Neural cell (in vitro differentiated cells): Measurements from ENCODE around the gene BMPR1A. TPM values are rescaled to one million over a fixed set of nuclear protein-coding genes. Genes with fewer than 3 reads are reported as not detected.

Experiments used
- H2AFZ ChIP-seq: fragments of 200-600, 300-800 bp; sonication (generic), shearing (Covaris generic); 2 replicates; pipeline ENCODE4 v1.6.0; 2014; ENCODE audit warnings: low read depth, mild to moderate bottlenecking, antibody characterized with exemption, low read length, moderate library complexity
- H3F3A ChIP-seq: fragments of 200-600 bp; shearing (Covaris generic); 2 replicates; pipeline ENCODE4 v1.6.1; 2016; ENCODE audit warnings: mild to moderate bottlenecking, moderate library complexity, mixed read lengths, antibody characterized with exemption, low read length; ENCODE audit not compliant: insufficient read depth, poor library complexity, severe bottlenecking
- H3K27ac ChIP-seq: fragments of 200-600, 300-800 bp; sonication (generic), shearing (Covaris generic); 2 replicates; pipeline ENCODE4 v1.5.1; 2014; ENCODE audit warnings: mild to moderate bottlenecking, low read length, moderate library complexity
- H3K27me3 ChIP-seq: fragments of 300-800, 200-600 bp; sonication (generic), shearing (Covaris generic); 2 replicates; pipeline ENCODE4 v1.6.0; 2014; ENCODE audit warnings: mild to moderate bottlenecking, low read depth, low read length, moderate library complexity; ENCODE audit not compliant: insufficient read depth
- H3K36me3 ChIP-seq: fragments of 300-800, 200-600 bp; sonication (generic), shearing (Covaris generic); 2 replicates; pipeline ENCODE4 v1.5.1; 2014; ENCODE audit warnings: mild to moderate bottlenecking, antibody characterized with exemption, low read length, moderate library complexity; ENCODE audit not compliant: insufficient read depth
- H3K4me2 ChIP-seq: fragments of 300-800, 200-600 bp; sonication (generic), shearing (Covaris generic); 2 replicates; pipeline ENCODE4 v1.6.0; 2014; ENCODE audit warnings: mild to moderate bottlenecking, low read length
- H3K4me3 ChIP-seq: fragments of 300-800, 200-600 bp; sonication (generic), shearing (Covaris generic); 2 replicates; pipeline ENCODE4 v1.5.1; 2014; ENCODE audit warnings: mild to moderate bottlenecking, low read length, moderate library complexity
- H3K79me2 ChIP-seq: fragments of 200-600 bp; shearing (Covaris generic); replicated peaks from 2 replicates; pipeline ENCODE4 v1.6.0; 2014; ENCODE audit warnings: mild to moderate bottlenecking, low read length, moderate library complexity; ENCODE audit not compliant: insufficient read depth
- H3K9ac ChIP-seq: fragments of 300-800, 200-600 bp; sonication (generic), shearing (Covaris generic); 2 replicates; pipeline ENCODE4 v1.6.1; 2016; ENCODE audit warnings: mild to moderate bottlenecking, low read length, mixed read lengths
- H3K9me2 ChIP-seq: fragments of 200-600 bp; shearing (Covaris generic); 2 replicates; pipeline ENCODE4 v1.6.1; 2016; ENCODE audit warnings: mild to moderate bottlenecking, low read length, mixed read lengths; ENCODE audit not compliant: insufficient read depth
- H3K9me3 ChIP-seq: fragments of 200-600, 300-800 bp; sonication (generic), shearing (Covaris generic); 2 replicates; pipeline ENCODE4 v1.6.1; 2016; ENCODE audit warnings: mild to moderate bottlenecking, mixed run types, low read length, moderate library complexity, mixed read lengths
- H4K20me1 ChIP-seq: fragments of 200-600 bp; shearing (Covaris generic); 2 replicates; pipeline ENCODE4 v1.6.1; 2016; ENCODE audit warnings: mild to moderate bottlenecking, mixed run types; ENCODE audit not compliant: insufficient read depth
- EP300 ChIP-seq: fragments of 450-650 bp; conservative IDR thresholded peaks from 2 replicates; pipeline ENCODE4 v1.6.1; 2014; ENCODE audit warnings: antibody characterized with exemption, mild to moderate bottlenecking, moderate library complexity; ENCODE audit not compliant: poor library complexity, severe bottlenecking
- EZH2 ChIP-seq: fragments of 200-600, 300-800 bp; shearing (Covaris generic), sonication (generic); IDR thresholded peaks from 2 replicates; pipeline ENCODE4 v1.6.1; 2014; ENCODE audit warnings: antibody characterized with exemption, low read length, borderline replicate concordance, mild to moderate bottlenecking; ENCODE audit not compliant: insufficient read depth, poor library complexity, severe bottlenecking
- MXI1 ChIP-seq: fragments of 450-650 bp; conservative IDR thresholded peaks from 2 replicates; pipeline ENCODE4 v1.6.1; 2014; ENCODE audit warnings: antibody characterized with exemption, mild to moderate bottlenecking; ENCODE audit not compliant: poor library complexity, severe bottlenecking
- POLR2AphosphoS5 ChIP-seq: IDR thresholded peaks from 2 replicates; pipeline ENCODE4 v1.6.1; 2012
- RAD21 ChIP-seq: fragments of 450-650 bp; conservative IDR thresholded peaks from 2 replicates; pipeline ENCODE4 v1.6.1; 2014; ENCODE audit warnings: antibody characterized with exemption, mild to moderate bottlenecking, moderate library complexity
- SMC3 ChIP-seq: fragments of 450-650 bp; conservative IDR thresholded peaks from 2 replicates; pipeline ENCODE4 v1.6.1; 2014; ENCODE audit warnings: antibody characterized with exemption, mild to moderate bottlenecking, moderate library complexity; ENCODE audit not compliant: poor library complexity
- TAF1 ChIP-seq: IDR thresholded peaks from 2 replicates; pipeline ENCODE4 v1.6.1; 2012; ENCODE audit warnings: low read depth
- polyA plus RNA-seq: library from polyadenylated mRNA; depleted of rRNA; stranded (reverse); fragments of >200 nt; gene quantifications from 2 replicates; pipeline ENCODE4 v1.2.3, GENCODE V29; 2014
- TF ChIP-seq, protein P1 (sequence below): fragments of 450-650 bp; IDR thresholded peaks from 2 replicates; pipeline ENCODE4 v1.5.1; 2014; ENCODE audit warnings: antibody characterized with exemption, mild to moderate bottlenecking, moderate library complexity; ENCODE audit not compliant: poor library complexity, severe bottlenecking
- TF ChIP-seq, protein P2 (sequence below): IDR thresholded peaks from 2 replicates; pipeline ENCODE4 v1.6.1; 2012; ENCODE audit warnings: borderline replicate concordance

The BMPR1A gene
- polyA plus RNA-seq, 1 donor from 2014 or later: 29.9 TPM

DNA sequence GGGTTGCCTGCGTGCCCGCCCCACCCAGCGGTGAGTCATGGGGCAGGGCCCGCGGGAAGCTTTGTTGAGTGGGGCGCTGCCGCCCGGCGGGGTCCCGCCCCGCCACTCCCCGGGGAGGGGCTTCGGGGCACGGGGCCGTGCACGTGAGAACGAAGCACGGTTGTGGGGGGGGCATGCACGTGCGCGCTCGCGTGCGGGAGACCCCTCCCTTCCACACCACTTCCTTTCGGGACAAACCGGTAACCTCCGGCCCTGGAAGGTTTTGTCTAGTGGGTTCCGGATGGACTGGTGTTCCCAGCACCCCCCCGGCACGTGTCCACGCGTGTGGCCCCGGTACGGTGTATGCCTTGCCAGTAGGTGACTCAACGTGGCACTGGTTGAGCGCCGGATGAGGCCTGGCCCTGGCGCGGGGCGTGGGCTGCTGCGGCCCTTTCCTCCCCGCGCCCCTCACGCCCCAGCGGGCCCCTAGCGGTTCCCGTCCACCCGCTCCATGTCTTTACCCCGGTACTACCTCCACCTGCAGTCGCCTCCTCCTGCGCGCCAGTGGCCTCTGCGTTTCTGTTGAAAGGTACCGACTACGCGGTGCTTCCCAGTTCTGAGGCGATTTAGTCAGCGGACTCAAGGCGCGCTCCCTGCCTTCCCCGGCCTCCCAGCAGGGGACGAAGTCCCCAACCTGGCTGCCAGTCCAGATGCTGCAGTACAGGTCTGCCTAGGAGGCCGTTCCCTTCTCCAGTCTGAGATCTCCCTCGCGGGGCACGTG is 215.0 kb downstream of the BMPR1A start:
- no peaks in the 10 kb centered on the region for H3K79me2 ChIP-seq
- H4K20me1 ChIP-seq: no peaks in the 10 kb centered on the region
- no peaks in the 10 kb centered on the region for H3K9me3 ChIP-seq
- no peaks in the 10 kb centered on the region for H3F3A ChIP-seq
- H3K4me3 ChIP-seq: peak overlapping the region; percentile 56
- H3K36me3 ChIP-seq: no peaks in the 10 kb centered on the region
- H3K27me3 ChIP-seq: peaks cover 17% of the 10 kb centered on the region
- H3K9me2 ChIP-seq: no peaks in the 10 kb centered on the region
- H3K27ac ChIP-seq: no peak overlapping the region
- H3K4me2 ChIP-seq: no peak overlapping the region
- H3K9ac ChIP-seq: no peak overlapping the region
- no peak for TF ChIP-seq MXI1
- no peak for TF ChIP-seq EZH2
- TF ChIP-seq SMC3: no peak
- no peak for TF ChIP-seq TAF1
- TF ChIP-seq POLR2AphosphoS5: no peak
- TF ChIP-seq, protein P1, sequence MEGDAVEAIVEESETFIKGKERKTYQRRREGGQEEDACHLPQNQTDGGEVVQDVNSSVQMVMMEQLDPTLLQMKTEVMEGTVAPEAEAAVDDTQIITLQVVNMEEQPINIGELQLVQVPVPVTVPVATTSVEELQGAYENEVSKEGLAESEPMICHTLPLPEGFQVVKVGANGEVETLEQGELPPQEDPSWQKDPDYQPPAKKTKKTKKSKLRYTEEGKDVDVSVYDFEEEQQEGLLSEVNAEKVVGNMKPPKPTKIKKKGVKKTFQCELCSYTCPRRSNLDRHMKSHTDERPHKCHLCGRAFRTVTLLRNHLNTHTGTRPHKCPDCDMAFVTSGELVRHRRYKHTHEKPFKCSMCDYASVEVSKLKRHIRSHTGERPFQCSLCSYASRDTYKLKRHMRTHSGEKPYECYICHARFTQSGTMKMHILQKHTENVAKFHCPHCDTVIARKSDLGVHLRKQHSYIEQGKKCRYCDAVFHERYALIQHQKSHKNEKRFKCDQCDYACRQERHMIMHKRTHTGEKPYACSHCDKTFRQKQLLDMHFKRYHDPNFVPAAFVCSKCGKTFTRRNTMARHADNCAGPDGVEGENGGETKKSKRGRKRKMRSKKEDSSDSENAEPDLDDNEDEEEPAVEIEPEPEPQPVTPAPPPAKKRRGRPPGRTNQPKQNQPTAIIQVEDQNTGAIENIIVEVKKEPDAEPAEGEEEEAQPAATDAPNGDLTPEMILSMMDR: no peak
- no peak for TF ChIP-seq RAD21
- no peak for TF ChIP-seq EP300
- TF ChIP-seq, protein P2, sequence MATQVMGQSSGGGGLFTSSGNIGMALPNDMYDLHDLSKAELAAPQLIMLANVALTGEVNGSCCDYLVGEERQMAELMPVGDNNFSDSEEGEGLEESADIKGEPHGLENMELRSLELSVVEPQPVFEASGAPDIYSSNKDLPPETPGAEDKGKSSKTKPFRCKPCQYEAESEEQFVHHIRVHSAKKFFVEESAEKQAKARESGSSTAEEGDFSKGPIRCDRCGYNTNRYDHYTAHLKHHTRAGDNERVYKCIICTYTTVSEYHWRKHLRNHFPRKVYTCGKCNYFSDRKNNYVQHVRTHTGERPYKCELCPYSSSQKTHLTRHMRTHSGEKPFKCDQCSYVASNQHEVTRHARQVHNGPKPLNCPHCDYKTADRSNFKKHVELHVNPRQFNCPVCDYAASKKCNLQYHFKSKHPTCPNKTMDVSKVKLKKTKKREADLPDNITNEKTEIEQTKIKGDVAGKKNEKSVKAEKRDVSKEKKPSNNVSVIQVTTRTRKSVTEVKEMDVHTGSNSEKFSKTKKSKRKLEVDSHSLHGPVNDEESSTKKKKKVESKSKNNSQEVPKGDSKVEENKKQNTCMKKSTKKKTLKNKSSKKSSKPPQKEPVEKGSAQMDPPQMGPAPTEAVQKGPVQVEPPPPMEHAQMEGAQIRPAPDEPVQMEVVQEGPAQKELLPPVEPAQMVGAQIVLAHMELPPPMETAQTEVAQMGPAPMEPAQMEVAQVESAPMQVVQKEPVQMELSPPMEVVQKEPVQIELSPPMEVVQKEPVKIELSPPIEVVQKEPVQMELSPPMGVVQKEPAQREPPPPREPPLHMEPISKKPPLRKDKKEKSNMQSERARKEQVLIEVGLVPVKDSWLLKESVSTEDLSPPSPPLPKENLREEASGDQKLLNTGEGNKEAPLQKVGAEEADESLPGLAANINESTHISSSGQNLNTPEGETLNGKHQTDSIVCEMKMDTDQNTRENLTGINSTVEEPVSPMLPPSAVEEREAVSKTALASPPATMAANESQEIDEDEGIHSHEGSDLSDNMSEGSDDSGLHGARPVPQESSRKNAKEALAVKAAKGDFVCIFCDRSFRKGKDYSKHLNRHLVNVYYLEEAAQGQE: no peak
- no peak overlapping the region for H2AFZ ChIP-seq

DNA sequence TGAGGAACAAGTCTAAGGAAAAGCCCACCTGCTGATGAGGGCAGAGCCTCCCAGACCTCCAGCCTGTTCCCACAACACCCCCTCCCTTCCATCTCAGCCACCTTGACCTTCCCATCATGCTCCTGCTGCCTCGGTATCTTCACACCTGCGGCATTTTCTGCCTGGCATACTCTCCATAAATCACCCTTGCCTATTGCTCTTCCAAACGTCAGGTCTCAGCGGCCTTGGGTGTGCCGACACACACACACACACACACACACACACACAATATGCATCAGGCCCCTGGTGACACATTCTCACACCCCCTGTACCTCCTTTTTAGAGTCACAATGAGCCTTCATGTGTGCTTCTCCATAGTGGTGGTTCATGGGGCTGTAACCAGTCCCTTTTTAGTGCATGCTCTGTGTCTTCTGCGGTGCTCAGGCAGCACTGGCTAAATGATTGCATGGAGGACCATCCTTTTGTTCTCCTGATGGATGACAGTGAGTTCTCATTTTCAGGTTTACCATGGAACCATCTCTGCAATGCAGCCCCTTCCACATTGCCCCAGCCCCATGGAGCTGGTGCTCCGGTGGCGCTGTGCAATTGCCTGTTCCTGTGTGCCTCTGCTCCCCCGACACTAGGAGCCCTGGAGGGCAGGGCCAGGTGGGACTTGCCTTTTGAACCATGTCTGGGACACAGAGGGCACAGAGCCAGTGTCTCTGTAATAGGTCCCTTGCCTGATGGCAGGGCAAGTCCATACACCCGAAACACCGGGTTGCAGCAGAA is 216.4 kb downstream of the BMPR1A start:
- Histone ChIP-seq H3K79me2 (no peaks in the 10 kb centered on the region), H3K27me3 (peaks cover 17% of the 10 kb centered on the region), H3K9ac (no peak overlapping the region)

More for the DNA sequence above, 216.4 kb downstream of the BMPR1A start:
- Histone ChIP-seq H3K27ac (no peak overlapping the region), H3K4me2 (no peak overlapping the region), H3K9me3 (no peaks in the 10 kb centered on the region), H2AFZ (no peak overlapping the region), H4K20me1 (no peaks in the 10 kb centered on the region), H3K4me3 (no peak overlapping the region), H3K36me3 (no peaks in the 10 kb centered on the region), H3F3A (no peaks in the 10 kb centered on the region), H3K9me2 (no peaks in the 10 kb centered on the region)
- TF ChIP-seq, protein P2: no peak
- TF ChIP-seq RAD21 (no peak), EZH2 (no peak), EP300 (no peak), MXI1 (no peak), POLR2AphosphoS5 (no peak), SMC3 (no peak)
- TF ChIP-seq, protein P1: no peak
